ENCODE data around the gene SLC19A1.

DNA sequence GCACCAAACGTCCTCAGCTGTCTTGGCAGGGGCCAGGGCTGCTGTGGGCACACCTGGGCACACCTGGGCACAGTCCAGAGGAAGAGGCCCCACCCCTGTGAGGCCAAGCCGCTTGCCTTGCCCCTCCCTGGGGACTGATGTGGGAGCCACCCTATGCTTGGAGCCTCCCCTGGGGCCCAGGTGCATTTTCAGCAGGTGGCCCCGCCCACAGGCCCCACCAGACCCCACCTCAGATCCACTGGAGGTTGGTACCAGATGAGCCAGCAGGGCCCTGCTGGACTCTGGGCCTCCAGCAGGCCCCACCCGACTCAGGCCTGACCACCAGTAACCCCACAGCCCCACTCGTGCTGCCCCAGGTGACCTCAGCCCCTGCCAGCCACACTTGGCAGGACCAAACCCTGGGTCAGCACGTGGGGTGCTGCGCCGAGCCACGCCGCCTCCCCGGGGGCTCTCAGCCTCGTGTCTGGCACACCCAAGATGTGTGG lies 8.8 kb downstream of the SLC19A1 start:
- no peak for TF ChIP-seq EZH2 (IDR thresholded peaks at IDR 0.05; ENCODE audit: low read depth)
- TF ChIP-seq, protein P1, sequence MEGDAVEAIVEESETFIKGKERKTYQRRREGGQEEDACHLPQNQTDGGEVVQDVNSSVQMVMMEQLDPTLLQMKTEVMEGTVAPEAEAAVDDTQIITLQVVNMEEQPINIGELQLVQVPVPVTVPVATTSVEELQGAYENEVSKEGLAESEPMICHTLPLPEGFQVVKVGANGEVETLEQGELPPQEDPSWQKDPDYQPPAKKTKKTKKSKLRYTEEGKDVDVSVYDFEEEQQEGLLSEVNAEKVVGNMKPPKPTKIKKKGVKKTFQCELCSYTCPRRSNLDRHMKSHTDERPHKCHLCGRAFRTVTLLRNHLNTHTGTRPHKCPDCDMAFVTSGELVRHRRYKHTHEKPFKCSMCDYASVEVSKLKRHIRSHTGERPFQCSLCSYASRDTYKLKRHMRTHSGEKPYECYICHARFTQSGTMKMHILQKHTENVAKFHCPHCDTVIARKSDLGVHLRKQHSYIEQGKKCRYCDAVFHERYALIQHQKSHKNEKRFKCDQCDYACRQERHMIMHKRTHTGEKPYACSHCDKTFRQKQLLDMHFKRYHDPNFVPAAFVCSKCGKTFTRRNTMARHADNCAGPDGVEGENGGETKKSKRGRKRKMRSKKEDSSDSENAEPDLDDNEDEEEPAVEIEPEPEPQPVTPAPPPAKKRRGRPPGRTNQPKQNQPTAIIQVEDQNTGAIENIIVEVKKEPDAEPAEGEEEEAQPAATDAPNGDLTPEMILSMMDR (conservative IDR thresholded peaks at IDR 0.05) = no peak

Data from PC-9 (cell line).